Raji (cell line): ENCODE data around the gene RAMP3.

Source experiments
- POLR2A ChIP-seq: IDR thresholded peaks from 2 replicates; pipeline ENCODE4 v1.6.1; 2011; ENCODE audit warnings: low read depth, low read length, control low read depth; ENCODE audit not compliant: insufficient read depth

RAMP3 gene

GRCh38 chr7:45190406-45191165 lies 33.0 kb downstream of the RAMP3 start:
- TF ChIP-seq POLR2A: no peak

- no peak for TF ChIP-seq POLR2A
These were observed 33.8 kb downstream of the RAMP3 start for GRCh38 chr7:45191396-45191795.

GRCh38 chr7:45192621-45193041 lies 35.0 kb downstream of the RAMP3 start:
- TF ChIP-seq POLR2A: no peak

- TF ChIP-seq POLR2A: no peak
These were observed 36.2 kb downstream of the RAMP3 start for GRCh38 chr7:45193828-45194227.

- TF ChIP-seq POLR2A: no peak
These were observed 38.8 kb downstream of the RAMP3 start for GRCh38 chr7:45196374-45196773.

GRCh38 chr7:45197461-45197860 lies 39.9 kb downstream of the RAMP3 start:
- no peak for TF ChIP-seq POLR2A

GRCh38 chr7:45198986-45199385 lies 41.4 kb downstream of the RAMP3 start:
- no peak for TF ChIP-seq POLR2A

GRCh38 chr7:45199506-45199905 lies 41.9 kb downstream of the RAMP3 start:
- no peak for TF ChIP-seq POLR2A

- no peak for TF ChIP-seq POLR2A
These were observed 45.0 kb downstream of the RAMP3 start for GRCh38 chr7:45202625-45203024.

- TF ChIP-seq POLR2A: no peak
These were observed 45.4 kb downstream of the RAMP3 start for GRCh38 chr7:45203036-45203435.

GRCh38 chr7:45203459-45203858 lies 45.9 kb downstream of the RAMP3 start:
- TF ChIP-seq POLR2A: no peak

- no peak for TF ChIP-seq POLR2A
These were observed 46.4 kb downstream of the RAMP3 start for GRCh38 chr7:45203936-45204445.

- TF ChIP-seq POLR2A: no peak
These were observed 53.5 kb downstream of the RAMP3 start for GRCh38 chr7:45211066-45211465.

- no peak for TF ChIP-seq POLR2A
These were observed 54.4 kb downstream of the RAMP3 start for GRCh38 chr7:45211958-45212357.

GRCh38 chr7:45212606-45213005 lies 55.0 kb downstream of the RAMP3 start:
- TF ChIP-seq POLR2A: no peak

GRCh38 chr7:45215601-45216062 lies 58.0 kb downstream of the RAMP3 start:
- TF ChIP-seq POLR2A: no peak

GRCh38 chr7:45216181-45216580 lies 58.6 kb downstream of the RAMP3 start:
- TF ChIP-seq POLR2A: no peak

- TF ChIP-seq POLR2A: no peak
These were observed 59.1 kb downstream of the RAMP3 start for GRCh38 chr7:45216622-45217165.
